Adrenal gland (tissue), 12 donors: ENCODE results near the gene PTTG2. TPM values are rescaled to one million over a fixed set of nuclear protein-coding genes. Genes with fewer than 3 reads are reported as not detected.

Experiments
- DNase-seq, 7 donors: peaks; one replicate each; pipeline ENCODE4 v3.0.0-alpha.2; 2019 to 2020
- H3K27ac ChIP-seq, 5 donors: fragments of 200-600 bp; sonication (generic) in 4 of 5; 1 replicate in 3 of 5; 2 replicates in 2 of 5; pipeline versions ENCODE4 v1.5.1 to v1.8.0; 2016 to 2020; ENCODE audit warnings: mild to moderate bottlenecking in 1 of 5
- H3K27me3 ChIP-seq: fragments of 200-600 bp; 2 replicates; pipeline ENCODE4 v1.8.0; 2021
- H3K36me3 ChIP-seq, 2 donors: fragments of 200-600 bp; replicated peaks in 1 of 2; 1 replicate in 1 of 2; 2 replicates in 1 of 2; pipeline versions ENCODE4 v1.5.1 to v1.8.0; 2018 to 2022
- H3K4me1 ChIP-seq, 2 donors: fragments of 200-600 bp; replicated peaks in 1 of 2; 1 replicate in 1 of 2; 2 replicates in 1 of 2; pipeline versions ENCODE4 v1.5.1 to v1.8.0; 2018 to 2021
- H3K4me3 ChIP-seq, 4 donors: fragments of 200-600 bp; sonication (generic) in 3 of 4; one replicate each; pipeline ENCODE4 v1.5.1; 2016 to 2018
- H3K9me3 ChIP-seq, 3 donors: fragments of 200-600 bp; sonication (generic) in 1 of 3; replicated peaks in 1 of 3; 1 replicate in 2 of 3; 2 replicates in 1 of 3; pipeline versions ENCODE4 v1.5.1 to v1.8.0; 2016 to 2021
- POLR2A ChIP-seq, 2 donors: fragments of 450-650 bp; IDR thresholded peaks; one replicate each; pipeline ENCODE4 v1.6.1; 2017; ENCODE audit warnings: antibody characterized with exemption in 2 of 2, mild to moderate bottlenecking in 2 of 2, moderate library complexity in 1 of 2
- WGBS, 4 donors: extraction: QIAGEN DNeasy Blood & Tissue Kit in 2 of 4; methylation state at CpG; one replicate each; pipeline versions ENCODE4 v1.1.5 to v1.1.7; 2013 to 2017; 5-methylcytosine and 5-hydroxymethylcytosine counted together
- intact Hi-C, 2 donors: fragments of 100-400 bp; cut with DNase I; formaldehyde crosslinking; loops; one replicate each; pipeline versions ENCODE4 v1.14.1 to v1.15.0; 2022 to 2023
- polyA plus RNA-seq, 3 donors: library from polyadenylated mRNA; stranded (reverse); fragments of 200-250 nt in 2 of 3; fragments of 350-450 nt in 1 of 3; fragmentation: Illumina TruSeq in 1 of 3; extraction: RNeasy Lipid Tissue Mini Kit (QIAGEN cat#74804) in 1 of 3; gene quantifications; one replicate each; pipeline ENCODE4 v1.2.3, GENCODE V29; 2013 to 2014
- total RNA-seq, 9 donors: library from RNA; depleted of rRNA in 4 of 9; stranded (reverse); fragments of >200 nt in 4 of 9; fragments of 120-200 nt in 1 of 9; fragmentation: NEBNext Ultra II Directional in 1 of 9; extraction: Animal tissue kit (Norgen Biotek cat#: 25700) in 1 of 9; gene quantifications; one replicate each; pipeline versions ENCODE4 v1.1.0 to v1.2.4, GENCODE V29; 2013 to 2023
- TF ChIP-seq, protein P1 (sequence below), 6 experiments: fragments of 450-650 bp in 4 of 6; fragments of 200-600 bp in 2 of 6; sonication (generic) in 1 of 6; IDR thresholded peaks; 1 replicate in 5 of 6; 2 replicates in 1 of 6; pipeline versions ENCODE4 v1.5.1 to v1.8.0; 2016 to 2021; ENCODE audit warnings: antibody characterized with exemption in 6 of 6, mild to moderate bottlenecking in 2 of 6, moderate library complexity in 1 of 6
- donor health status: healthy with polysubstance abuse.
- donor health status: Bipolar disorder and iron deficiency.
- donor health status: DM: yes; HTN: yes; CAD: no.
- donor health status: DM: no; HTN: no; CAD: no.
- donor health status: DM: no; HTN: no; CAD: no.
- donor health status: DM: yes; HTN: yes; CAD: no.

The PTTG2 gene
- total and polyA plus RNA-seq, 12 donors = 0.13 to 1.2 (median 0.32) TPM; not detected in 7

DNA sequence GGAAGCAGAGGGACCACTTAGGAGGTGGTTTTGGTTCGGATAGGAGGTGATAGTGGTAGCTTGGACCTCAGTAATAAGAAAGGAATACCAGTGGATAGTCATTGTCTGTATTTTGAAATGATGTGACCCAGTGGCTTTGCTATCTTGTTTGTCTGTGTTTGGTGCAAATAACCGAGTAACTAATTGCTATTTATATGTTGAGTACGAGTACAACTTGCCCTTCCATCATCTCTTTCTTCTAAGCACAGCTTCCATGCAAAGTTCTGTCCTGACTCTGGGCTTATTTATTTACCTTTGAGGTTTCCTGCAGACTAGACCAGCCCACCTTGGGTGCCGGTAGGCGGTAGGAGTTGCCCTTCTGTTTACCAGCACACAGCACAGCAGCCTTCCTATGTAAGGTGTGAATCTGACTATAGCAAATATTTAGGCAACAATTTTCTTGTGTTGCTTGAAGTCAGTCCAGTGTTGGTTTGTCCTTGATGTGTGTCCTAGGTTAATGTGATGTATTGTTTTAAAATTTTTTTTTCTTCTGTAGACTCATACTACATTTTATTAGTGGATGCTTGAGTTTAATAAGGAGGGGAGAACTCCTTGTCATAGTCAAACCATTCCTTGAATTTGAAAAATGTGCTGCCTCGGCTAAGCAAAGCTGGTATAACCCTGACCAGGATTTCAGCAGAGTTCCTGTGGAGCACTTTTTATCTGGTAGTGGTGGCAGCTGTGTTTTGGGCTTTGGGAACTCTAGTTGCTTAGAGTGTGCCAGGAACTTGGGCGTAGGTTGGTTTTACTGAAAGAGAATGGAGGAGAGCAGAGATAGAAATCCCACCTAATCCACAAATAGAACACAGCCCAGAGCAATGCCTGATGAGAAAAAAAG is 21.9 kb downstream of the PTTG2 start:
- no peaks in the 10 kb centered on the region for H3K27me3 ChIP-seq
- H3K4me3 ChIP-seq = no peak overlapping the region
- peaks cover 0 to 19% of the 10 kb centered on the region in 2 donors for H3K4me1 ChIP-seq
- no peaks in the 10 kb centered on the region for H3K36me3 ChIP-seq
- intact Hi-C loops = no loop called here
- no peak overlapping the region for H3K27ac ChIP-seq
- H3K9me3 ChIP-seq = no peaks in the 10 kb centered on the region
- TF ChIP-seq POLR2A (IDR thresholded peaks at IDR 0.05) = no peak
- TF ChIP-seq, protein P1, sequence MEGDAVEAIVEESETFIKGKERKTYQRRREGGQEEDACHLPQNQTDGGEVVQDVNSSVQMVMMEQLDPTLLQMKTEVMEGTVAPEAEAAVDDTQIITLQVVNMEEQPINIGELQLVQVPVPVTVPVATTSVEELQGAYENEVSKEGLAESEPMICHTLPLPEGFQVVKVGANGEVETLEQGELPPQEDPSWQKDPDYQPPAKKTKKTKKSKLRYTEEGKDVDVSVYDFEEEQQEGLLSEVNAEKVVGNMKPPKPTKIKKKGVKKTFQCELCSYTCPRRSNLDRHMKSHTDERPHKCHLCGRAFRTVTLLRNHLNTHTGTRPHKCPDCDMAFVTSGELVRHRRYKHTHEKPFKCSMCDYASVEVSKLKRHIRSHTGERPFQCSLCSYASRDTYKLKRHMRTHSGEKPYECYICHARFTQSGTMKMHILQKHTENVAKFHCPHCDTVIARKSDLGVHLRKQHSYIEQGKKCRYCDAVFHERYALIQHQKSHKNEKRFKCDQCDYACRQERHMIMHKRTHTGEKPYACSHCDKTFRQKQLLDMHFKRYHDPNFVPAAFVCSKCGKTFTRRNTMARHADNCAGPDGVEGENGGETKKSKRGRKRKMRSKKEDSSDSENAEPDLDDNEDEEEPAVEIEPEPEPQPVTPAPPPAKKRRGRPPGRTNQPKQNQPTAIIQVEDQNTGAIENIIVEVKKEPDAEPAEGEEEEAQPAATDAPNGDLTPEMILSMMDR (IDR thresholded peaks at IDR 0.05) = no peak
- WGBS, 4 donors = 73 to 92% (median 81%) methylated on average over 7 of the region's 7 CpGs
- no peak for DNase-seq

DNA sequence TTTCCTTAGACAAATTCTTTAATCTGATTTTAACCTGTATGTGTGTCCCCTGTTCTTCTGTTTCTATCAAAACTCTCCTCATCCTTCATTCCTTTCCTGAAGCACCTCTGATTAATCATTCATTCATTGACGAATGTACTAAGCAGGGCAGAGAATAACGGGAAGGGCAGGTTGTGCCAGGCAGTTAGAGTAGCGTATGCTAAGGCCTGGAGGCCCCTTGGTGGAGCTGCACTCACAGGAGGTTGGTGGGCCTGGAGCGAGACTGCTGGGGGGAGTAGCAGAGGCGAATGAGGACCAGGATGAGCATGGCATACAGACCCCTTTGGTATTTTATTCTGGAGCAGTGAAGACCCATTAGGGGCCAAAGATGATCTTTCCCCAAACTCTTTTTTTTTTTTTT is 22.5 kb downstream of the PTTG2 start:
- Histone ChIP-seq H3K4me1 (peaks cover 0 to 16% of the 10 kb centered on the region in 2 donors), H3K9me3 (no peaks in the 10 kb centered on the region), H3K4me3 (no peak overlapping the region), H3K27me3 (no peaks in the 10 kb centered on the region), H3K27ac (no peak overlapping the region), H3K36me3 (no peaks in the 10 kb centered on the region)
- DNase-seq = no peak
- WGBS, 4 donors = 80 to 83% (median 81%) methylated on average over 5 of the region's 5 CpGs
- intact Hi-C loops = no loop called here
- no peak for TF ChIP-seq POLR2A (IDR thresholded peaks at IDR 0.05)
- TF ChIP-seq, protein P1 (IDR thresholded peaks at IDR 0.05) = no peak

DNA sequence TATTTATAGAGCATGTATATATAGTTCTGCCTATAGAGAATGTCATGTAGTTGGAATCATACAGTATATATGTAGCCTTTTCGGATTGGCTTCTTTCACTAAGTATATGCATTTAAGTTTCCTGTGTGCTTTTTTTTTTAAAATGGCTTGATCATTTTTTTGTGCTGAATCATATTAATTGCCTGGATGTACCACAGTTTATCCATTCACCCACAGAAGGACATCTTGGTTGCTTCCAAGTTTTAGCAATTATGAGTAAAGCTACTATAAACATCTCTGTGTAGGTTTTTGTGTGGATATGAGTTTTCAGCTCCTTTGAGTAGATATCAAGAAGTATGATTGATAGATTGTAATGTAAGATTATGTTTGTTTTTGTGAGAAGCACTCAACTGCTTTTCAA is 23.8 kb downstream of the PTTG2 start:
- no peaks in the 10 kb centered on the region for H3K27me3 ChIP-seq
- H3K36me3 ChIP-seq = no peaks in the 10 kb centered on the region
- no peak for DNase-seq
- H3K4me1 ChIP-seq = peaks cover 0 to 6% of the 10 kb centered on the region in 2 donors
- TF ChIP-seq, protein P1 (IDR thresholded peaks at IDR 0.05) = no peak
- TF ChIP-seq POLR2A (IDR thresholded peaks at IDR 0.05) = no peak
- intact Hi-C loops = no loop called here
- H3K4me3 ChIP-seq = no peak overlapping the region
- 89 to 94% (median 93%) methylated on average over 1 of the region's 1 CpG for WGBS, 4 donors
- H3K27ac ChIP-seq = no peak overlapping the region
- no peaks in the 10 kb centered on the region for H3K9me3 ChIP-seq

DNA sequence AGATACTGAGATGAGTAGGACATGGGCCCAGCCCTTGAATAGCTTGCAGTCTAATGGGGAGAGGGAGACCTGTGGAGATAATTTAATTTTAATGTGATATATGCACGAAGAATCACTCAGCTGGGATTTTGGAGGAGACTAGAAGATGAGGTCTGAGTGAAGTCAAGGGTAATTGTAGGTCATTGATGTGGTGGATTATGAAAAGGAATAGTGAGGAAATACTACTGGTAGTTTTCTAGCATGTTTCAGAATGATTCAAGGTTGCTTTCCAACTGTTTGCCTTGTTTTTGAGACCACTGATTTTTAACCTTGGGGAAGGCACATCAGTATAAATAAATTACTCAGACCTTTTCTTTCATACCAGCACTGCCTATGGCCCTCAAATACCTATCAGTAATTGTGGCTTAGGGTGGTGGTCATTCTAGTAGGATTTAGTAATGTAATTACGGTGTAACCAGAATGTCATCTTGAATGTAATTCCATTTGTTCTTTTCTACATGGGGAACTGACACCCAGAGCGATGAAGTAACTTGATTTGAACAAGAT is 25.6 kb downstream of the PTTG2 start:
- H3K9me3 ChIP-seq = no peaks in the 10 kb centered on the region
- no peak overlapping the region for H3K27ac ChIP-seq
- H3K4me1 ChIP-seq = peaks cover 0 to 6% of the 10 kb centered on the region in 2 donors
- no peaks in the 10 kb centered on the region for H3K27me3 ChIP-seq
- DNase-seq = no peak
- no peaks in the 10 kb centered on the region for H3K36me3 ChIP-seq
- intact Hi-C loops = no loop called here
- no peak overlapping the region for H3K4me3 ChIP-seq
- WGBS, 4 donors = 60 to 80% (median 75%) methylated on average over 3 of the region's 3 CpGs
- TF ChIP-seq, protein P1 (IDR thresholded peaks at IDR 0.05) = no peak
- TF ChIP-seq POLR2A (IDR thresholded peaks at IDR 0.05) = no peak
